SK-N-SH (cell line): ENCODE measurements around the gene TRA2B. TPM values are rescaled to one million over a fixed set of nuclear protein-coding genes. Genes with fewer than 3 reads are reported as not detected.

ENCODE experiments used
- CTCF ChIA-PET: fragments of 300-600, 350-600 bp; formaldehyde crosslinking; extraction: SDS; loops from one replicate; lab custom pipeline; 2021; lab: Yijun Ruan, JAX
- POLR2A ChIA-PET: fragments of 350-600 bp; sonication (Branson Sonifier 250); formaldehyde crosslinking; extraction: SDS; loops from one replicate; lab custom pipeline; 2020; ENCODE audit warnings: antibody characterized with exemption, inconsistent platforms; lab: Yijun Ruan, JAX
- DNase-seq: peaks from one replicate; pipeline ENCODE4 v3.0.0; 2012
- H2AFZ ChIP-seq: fragments of 200-600 bp; sonication (generic); 2 replicates; pipeline ENCODE4 v1.8.1; 2016; ENCODE audit warnings: antibody characterized with exemption, mild to moderate bottlenecking, low read depth
- H3F3A ChIP-seq: fragments of 200-600 bp; sonication (generic); replicated peaks from 2 replicates; pipeline ENCODE3; 2016; ENCODE audit warnings: antibody characterized with exemption, mild to moderate bottlenecking; ENCODE audit not compliant: insufficient read depth
- H3K27ac ChIP-seq, 2 experiments: fragments of 200-500 bp in 1 of 2; fragments of 200-600 bp in 1 of 2; sonication (Bioruptor generic) in 1 of 2; sonication (generic), shearing (Covaris generic) in 1 of 2; 2 replicates each; pipeline versions ENCODE4 v1.5.1 to v1.6.1; 2014 to 2016; ENCODE audit warnings: low read depth in 2 of 2, inconsistent platforms in 1 of 2, low read length in 1 of 2, mild to moderate bottlenecking in 1 of 2, mixed read lengths in 1 of 2
- H3K27me3 ChIP-seq: fragments of 200-600 bp; sonication (generic), shearing (Covaris generic); 2 replicates; pipeline ENCODE4 v1.6.1; 2016; ENCODE audit warnings: mixed run types; ENCODE audit not compliant: insufficient read depth
- H3K36me3 ChIP-seq, 2 experiments: fragments of 200-500 bp in 1 of 2; fragments of 200-600 bp in 1 of 2; sonication (Bioruptor generic) in 1 of 2; sonication (generic) in 1 of 2; replicated peaks in 1 of 2; 2 replicates each; pipeline versions ENCODE3 to v1.5.1; 2014 to 2016; ENCODE audit warnings: low read length in 1 of 2, mild to moderate bottlenecking in 1 of 2; ENCODE audit not compliant: insufficient read depth in 2 of 2, control insufficient read depth in 1 of 2
- H3K4me1 ChIP-seq, 2 experiments: fragments of 200-500 bp in 1 of 2; fragments of 200-600 bp in 1 of 2; sonication (Bioruptor generic) in 1 of 2; sonication (generic), shearing (Covaris generic) in 1 of 2; 2 replicates each; pipeline versions ENCODE4 v1.5.1 to v1.6.1; 2014 to 2016; ENCODE audit warnings: low read depth in 1 of 2, low read length in 1 of 2, mixed run types in 1 of 2; ENCODE audit not compliant: insufficient read depth in 2 of 2, control insufficient read depth in 1 of 2
- H3K4me2 ChIP-seq: fragments of 200-600 bp; sonication (generic), shearing (Covaris generic); 2 replicates; pipeline ENCODE4 v1.6.1; 2017; ENCODE audit warnings: mixed run types
- H3K4me3 ChIP-seq, 2 experiments: fragments of 200-500 bp in 1 of 2; fragments of 200-600 bp in 1 of 2; sonication (Bioruptor generic) in 1 of 2; sonication (generic), shearing (Covaris generic) in 1 of 2; 2 replicates each; pipeline versions ENCODE4 v1.5.1 to v1.8.1; 2014 to 2016; ENCODE audit warnings: low read depth in 2 of 2, inconsistent platforms in 1 of 2, low read length in 1 of 2, mild to moderate bottlenecking in 1 of 2, mixed read lengths in 1 of 2, moderate library complexity in 1 of 2
- H3K79me2 ChIP-seq: fragments of 200-600 bp; sonication (generic); 2 replicates; pipeline ENCODE4 v1.8.1; 2017; ENCODE audit warnings: mild to moderate bottlenecking; ENCODE audit not compliant: insufficient read depth
- H3K9ac ChIP-seq: fragments of 200-600 bp; sonication (generic); 2 replicates; pipeline ENCODE4 v1.6.1; 2017; ENCODE audit warnings: mixed run types
- H3K9me2 ChIP-seq: fragments of 200-600 bp; sonication (generic); 2 replicates; pipeline ENCODE4 v1.6.1; 2017; ENCODE audit warnings: mixed run types
- H3K9me3 ChIP-seq: fragments of 200-600 bp; sonication (generic); 2 replicates; pipeline ENCODE4 v1.6.1; 2017; ENCODE audit warnings: mixed run types, mild to moderate bottlenecking, moderate library complexity
- H4K20me1 ChIP-seq: fragments of 200-600 bp; sonication (generic); 2 replicates; pipeline ENCODE4 v1.6.1; 2017; ENCODE audit warnings: mild to moderate bottlenecking, mixed run types; ENCODE audit not compliant: insufficient read depth
- CHD2 ChIP-seq: fragments of 150-350 bp; IDR thresholded peaks from 2 replicates; pipeline ENCODE4 v1.6.1; 2018; ENCODE audit warnings: low read length; ENCODE audit not compliant: partially characterized antibody
- CTCF ChIP-seq: fragments of 200-600 bp; sonication (generic); IDR thresholded peaks from 2 replicates; pipeline ENCODE4 v1.6.1; 2017; ENCODE audit warnings: antibody characterized with exemption, mild to moderate bottlenecking, moderate library complexity
- ELF1 ChIP-seq: IDR thresholded peaks from 2 replicates; pipeline ENCODE4 v1.4.0; 2012
- EP300 ChIP-seq, 2 experiments: IDR thresholded peaks; 2 replicates each; pipeline versions ENCODE4 v1.4.0 to v1.6.1; 2012; ENCODE audit warnings: borderline replicate concordance in 1 of 2, low read depth in 1 of 2, low read length in 1 of 2
- FOXJ3 ChIP-seq: sonication (generic); formaldehyde crosslinking; IDR thresholded peaks from 2 replicates; pipeline ENCODE4 v1.5.1; 2020; ENCODE audit warnings: mild to moderate bottlenecking, missing genetic modification reagents
- FOXM1 ChIP-seq: IDR thresholded peaks from 2 replicates; pipeline ENCODE4 v1.4.0; 2012; ENCODE audit warnings: low read depth, mild to moderate bottlenecking
- GABPA ChIP-seq: IDR thresholded peaks from 2 replicates; pipeline ENCODE4 v1.4.0; 2012; ENCODE audit warnings: low read depth, mild to moderate bottlenecking
- GATA2 ChIP-seq: sonication (generic); formaldehyde crosslinking; IDR thresholded peaks from 2 replicates; pipeline ENCODE4 v1.5.0; 2020; ENCODE audit warnings: mild to moderate bottlenecking, missing genetic modification reagents
- JUND ChIP-seq: IDR thresholded peaks from 2 replicates; pipeline ENCODE4 v1.4.0; 2012
- MAX ChIP-seq: IDR thresholded peaks from 2 replicates; pipeline ENCODE4 v1.4.0; 2012; ENCODE audit warnings: low read depth
- MEF2A ChIP-seq: IDR thresholded peaks from 2 replicates; pipeline ENCODE4 v1.4.0; 2012; ENCODE audit warnings: low read depth, borderline replicate concordance
- MXI1 ChIP-seq: IDR thresholded peaks from 2 replicates; pipeline ENCODE4 v1.6.1; 2012; ENCODE audit warnings: mild to moderate bottlenecking, low read depth, low read length, improper control_type of control experiment
- NFIC ChIP-seq: IDR thresholded peaks from 2 replicates; pipeline ENCODE4 v1.4.0; 2012; ENCODE audit warnings: borderline replicate concordance
- NRF1 ChIP-seq: IDR thresholded peaks from 2 replicates; pipeline ENCODE4 v1.6.1; 2012; ENCODE audit warnings: low read depth, mild to moderate bottlenecking, low read length
- RAD21 ChIP-seq: IDR thresholded peaks from 2 replicates; pipeline ENCODE4 v1.6.1; 2012; ENCODE audit warnings: mild to moderate bottlenecking, low read length
- RCOR1 ChIP-seq: fragments of 150-350 bp; IDR thresholded peaks from 2 replicates; pipeline ENCODE4 v1.6.1; 2017; ENCODE audit warnings: antibody characterized with exemption, low read length
- REST ChIP-seq: IDR thresholded peaks from 2 replicates; pipeline ENCODE4 v1.6.1; 2012; ENCODE audit warnings: mild to moderate bottlenecking, low read depth, low read length, moderate library complexity
- RFX5 ChIP-seq: IDR thresholded peaks from 2 replicates; pipeline ENCODE4 v1.6.1; 2012; ENCODE audit warnings: mild to moderate bottlenecking, improper control_type of control experiment, low read length
- RXRA ChIP-seq: IDR thresholded peaks from 2 replicates; pipeline ENCODE4 v1.4.0; 2012; ENCODE audit warnings: low read depth, mild to moderate bottlenecking, borderline replicate concordance
- SMC3 ChIP-seq: IDR thresholded peaks from 2 replicates; pipeline ENCODE4 v1.6.1; 2012; ENCODE audit warnings: low read depth, low read length, improper control_type of control experiment
- TEAD4 ChIP-seq: IDR thresholded peaks from 2 replicates; pipeline ENCODE4 v1.4.0; 2012; ENCODE audit warnings: mild to moderate bottlenecking, borderline replicate concordance; ENCODE audit not compliant: insufficient read depth
- USF2 ChIP-seq: fragments of 150-350 bp; IDR thresholded peaks from 2 replicates; pipeline ENCODE4 v1.6.1; 2017; ENCODE audit warnings: antibody characterized with exemption, low read length, low read depth, borderline replicate concordance
- YY1 ChIP-seq: IDR thresholded peaks from 2 replicates; pipeline ENCODE4 v1.4.0; 2012; ENCODE audit warnings: low read depth, mild to moderate bottlenecking
- ZBTB33 ChIP-seq: IDR thresholded peaks from 2 replicates; pipeline ENCODE4 v1.4.0; 2012; ENCODE audit warnings: low read depth, borderline replicate concordance
- WGBS: methylation state at CpG from one replicate; pipeline ENCODE4 v1.1.6; 2017; ENCODE audit warnings: low lambda C conversion rate; 5-methylcytosine and 5-hydroxymethylcytosine counted together
- polyA plus RNA-seq, 3 experiments: library from polyadenylated mRNA; depleted of rRNA; stranded (reverse); fragments of >200 nt; gene quantifications; 2 replicates each; pipeline ENCODE4 v1.2.3, GENCODE V29; 2012

Gene TRA2B
- polyA plus RNA-seq, 1 of the 3 experiments (the other 2 are of a cell fraction) = 212 TPM

- no peak for TF ChIP-seq ELF1
- no peak for TF ChIP-seq SMC3
Observed at GRCh38 chr3:185984203-185984602, 46.4 kb upstream of the TRA2B start (continued).

- POLR2A ChIA-PET = no interaction called here
- TF ChIP-seq EP300 (IDR thresholded peaks at IDR 0.05; ENCODE audit: borderline replicate concordance in 1 of 2, low read depth in 1 of 2, low read length in 1 of 2) (no peak), GABPA (no peak), RFX5 (no peak), FOXJ3 (CRISPR knock-in tag) (no peak), USF2 (no peak), NFIC (no peak), REST (no peak), FOXM1 (no peak), RCOR1 (no peak), SMC3 (peak; percentile 91), CHD2 (no peak), RXRA (no peak), MAX (no peak), MXI1 (no peak), RAD21 (peak; percentile 98), JUND (no peak), CTCF (peak; percentile 90), MEF2A (no peak), ZBTB33 (no peak), GATA2 (CRISPR knock-in tag) (no peak), YY1 (no peak), TEAD4 (no peak), NRF1 (no peak)
Observed at GRCh38 chr3:185983495-185984141, 45.8 kb upstream of the TRA2B start.

More at GRCh38 chr3:185983495-185984141, 45.8 kb upstream of the TRA2B start:
- peak overlapping the region; percentile 34; the same call in 1 of the 2 replicates for H3K4me2 ChIP-seq
- no peaks in the 10 kb centered on the region for H3K27me3 ChIP-seq
- 21% methylated on average over 22 of the region's 23 CpGs for WGBS
- no peaks in the 10 kb centered on the region for H4K20me1 ChIP-seq
- no peaks in the 10 kb centered on the region for H3K36me3 ChIP-seq
- peak; percentile 83 for DNase-seq
- H3K79me2 ChIP-seq = no peaks in the 10 kb centered on the region
- H3F3A ChIP-seq = no peaks in the 10 kb centered on the region
- H3K4me1 ChIP-seq = peaks cover 0 to 3% of the 10 kb centered on the region in 2 experiments; a peak in 1 of 4 replicates
- H3K9me3 ChIP-seq = no peaks in the 10 kb centered on the region
- H3K9ac ChIP-seq = no peak overlapping the region
- no peaks in the 10 kb centered on the region for H3K9me2 ChIP-seq
- no peak overlapping the region for H3K27ac ChIP-seq
- H2AFZ ChIP-seq = no peak overlapping the region
- H3K4me3 ChIP-seq = peak overlapping the region in 1 of 2 experiments; percentile 21; a peak in 1 of 4 replicates
- CTCF ChIA-PET = interaction anchor here (0.6 to 5.1 kb wide), 46 partner anchors 9 to 841 kb away, joined by 3 to 70 read pairs (median 4); partner anchors contain the start of genes AHSG, CRYGS and TRA2B
